GM21360 (cell line): ENCODE measurements around the gene HAGHL.
"Not testable (repeated sequence)": the region's sequence is repeated elsewhere in the genome, so short reads cannot be mapped to it uniquely, and the experiment has no call there.

Experiments
- ATAC-seq: cut with Tn5 transposase; IDR thresholded peaks from one replicate; pipeline ENCODE4 v1.9.1; 2021; ENCODE audit warnings: mild to moderate bottlenecking, moderate library complexity; ENCODE audit not compliant: unreplicated experiment

HAGHL gene

GRCh38 chr16:766820-767640, 40.1 kb downstream of the HAGHL start:
- ATAC-seq = no peak

- ATAC-seq = no peak
Observed at GRCh38 chr16:767743-768235, 40.9 kb downstream of the HAGHL start.

- no peak for ATAC-seq
Observed at GRCh38 chr16:768428-768827, 41.5 kb downstream of the HAGHL start.

GRCh38 chr16:769184-769784, 42.4 kb downstream of the HAGHL start:
- no peak for ATAC-seq

- no peak for ATAC-seq
Observed at GRCh38 chr16:769934-770333, 43.0 kb downstream of the HAGHL start.

GRCh38 chr16:770411-770810, 43.5 kb downstream of the HAGHL start:
- ATAC-seq = no peak

GRCh38 chr16:772959-773358, 46.1 kb downstream of the HAGHL start:
- ATAC-seq = no peak

- no peak for ATAC-seq
Observed at GRCh38 chr16:774086-775001, 47.4 kb downstream of the HAGHL start.

- ATAC-seq = no peak
Observed at GRCh38 chr16:775236-775796, 48.4 kb downstream of the HAGHL start.

- ATAC-seq = not testable (repeated sequence)
Observed at GRCh38 chr16:776298-776697, 49.4 kb downstream of the HAGHL start.

- ATAC-seq = no peak
Observed at GRCh38 chr16:776824-777223, 49.9 kb downstream of the HAGHL start.

GRCh38 chr16:777826-778225, 50.9 kb downstream of the HAGHL start:
- no peak for ATAC-seq

- ATAC-seq = no peak
Observed at GRCh38 chr16:778447-778846, 51.5 kb downstream of the HAGHL start.

GRCh38 chr16:778909-779527, 52.1 kb downstream of the HAGHL start:
- no peak for ATAC-seq
